T-cell (primary cell): ENCODE results near the gene PAX5. TPM values are rescaled to one million over a fixed set of nuclear protein-coding genes. Genes with fewer than 3 reads are reported as not detected.

Experiments
- ATAC-seq, 4 experiments: fragments of 200-7000 bp in 3 of 4; fragments of 150-1000 bp in 1 of 4; cut with Tn5 transposase; replicated peaks in 1 of 4; 1 replicate in 3 of 4; 2 replicates in 1 of 4; pipeline ENCODE4 v1.10.0; 2021; ENCODE audit warnings: moderate library complexity in 3 of 4, mild to moderate bottlenecking in 2 of 4, moderate number of reproducible peaks in 1 of 4
- CTCF ChIA-PET, 2 donors: fragments of 300-600 bp; sonication (Branson Sonifier 250); formaldehyde crosslinking; loops; one replicate each; lab custom pipeline; 2022; ENCODE audit warnings: antibody characterized with exemption in 2 of 2; lab: Charles Lee
- POLR2A ChIA-PET, 2 donors: fragments of 300-600 bp; sonication (Branson Sonifier 250); formaldehyde crosslinking; loops; one replicate each; lab custom pipeline; 2022; ENCODE audit warnings: antibody characterized with exemption in 2 of 2; lab: Charles Lee
- DNase-seq, 35 experiments: peaks; one replicate each; pipeline versions ENCODE4 v3.0.0 to v3.0.0-alpha.2; 2013 to 2023
- H3K27ac ChIP-seq: one replicate; pipeline ENCODE4 v1.5.1; 2013; ENCODE audit warnings: low read length
- H3K27me3 ChIP-seq, 2 experiments: replicated peaks in 1 of 2; 1 replicate in 1 of 2; 2 replicates in 1 of 2; pipeline versions ENCODE4 v1.6.1 to v1.7.0; 2013; ENCODE audit warnings: low read length in 1 of 2, mixed read lengths in 1 of 2; ENCODE audit not compliant: control insufficient read depth in 2 of 2, insufficient read depth in 2 of 2; ENCODE audit errors: extremely low read depth in 1 of 2
- H3K36me3 ChIP-seq, 2 donors: 1 replicate in 1 of 2; 2 replicates in 1 of 2; pipeline versions ENCODE4 v1.6.1 to v1.7.0; 2013; ENCODE audit warnings: low read length in 1 of 2; ENCODE audit not compliant: control insufficient read depth in 2 of 2, insufficient read depth in 1 of 2; ENCODE audit errors: extremely low read depth in 1 of 2
- H3K4me1 ChIP-seq, 2 experiments: 1 replicate in 1 of 2; 2 replicates in 1 of 2; pipeline versions ENCODE4 v1.6.1 to v1.7.0; 2013; ENCODE audit warnings: low read length in 2 of 2, mixed read lengths in 1 of 2; ENCODE audit not compliant: insufficient read depth in 2 of 2, control insufficient read depth in 1 of 2; ENCODE audit errors: extremely low read depth in 1 of 2
- H3K4me3 ChIP-seq, 2 donors: 1 replicate in 1 of 2; 2 replicates in 1 of 2; pipeline versions ENCODE4 v1.5.1 to v1.7.0; 2013; ENCODE audit warnings: mild to moderate bottlenecking in 2 of 2, low read length in 1 of 2, moderate library complexity in 1 of 2; ENCODE audit not compliant: control insufficient read depth in 1 of 2; ENCODE audit errors: extremely low read depth in 1 of 2
- H3K9me3 ChIP-seq: 2 replicates; pipeline ENCODE4 v1.7.0; 2013
- H3K27ac Mint-ChIP-seq, 2 donors: one replicate each; pipeline ENCODE4 v1.8.0; 2020 to 2021; ENCODE audit warnings: mild to moderate bottlenecking in 2 of 2, mixed read lengths in 2 of 2
- H3K27me3 Mint-ChIP-seq, 2 donors: one replicate each; pipeline ENCODE4 v1.8.0; 2021 to 2022; ENCODE audit warnings: mixed read lengths in 2 of 2
- H3K36me3 Mint-ChIP-seq: one replicate; pipeline ENCODE4 v1.8.0; 2021; ENCODE audit warnings: mixed read lengths
- H3K4me1 Mint-ChIP-seq, 3 donors: one replicate each; pipeline ENCODE4 v1.8.0; 2020 to 2022; ENCODE audit warnings: mixed read lengths in 3 of 3, mild to moderate bottlenecking in 1 of 3
- H3K4me3 Mint-ChIP-seq, 3 donors: one replicate each; pipeline ENCODE4 v1.8.0; 2020 to 2022; ENCODE audit warnings: mild to moderate bottlenecking in 3 of 3, mixed read lengths in 3 of 3, moderate library complexity in 3 of 3
- H3K9me3 Mint-ChIP-seq, 3 donors: one replicate each; pipeline ENCODE4 v1.8.0; 2020 to 2022; ENCODE audit warnings: mixed read lengths in 3 of 3
- WGBS: methylation state at CpG from one replicate; pipeline ENCODE4 v1.1.5; 2013; ENCODE audit warnings: missing lambda C conversion rate; ENCODE audit not compliant: insufficient coverage; 5-methylcytosine and 5-hydroxymethylcytosine counted together
- total RNA-seq, 35 experiments: library from RNA in 6 of 35; stranded (reverse) in 6 of 35; fragments of 120-200 nt in 1 of 35; gene quantifications; one replicate each; pipeline versions ENCODE4 v1.2.1 to v1.2.4 and lab custom pipeline; 2013 to 2026

Gene PAX5
- total RNA-seq, 5 donors from 2014 or later (not counting 1 experiment from before 2014, with no cell fraction given), result 1.7 to 12.4 (median 4.4) TPM

DNA sequence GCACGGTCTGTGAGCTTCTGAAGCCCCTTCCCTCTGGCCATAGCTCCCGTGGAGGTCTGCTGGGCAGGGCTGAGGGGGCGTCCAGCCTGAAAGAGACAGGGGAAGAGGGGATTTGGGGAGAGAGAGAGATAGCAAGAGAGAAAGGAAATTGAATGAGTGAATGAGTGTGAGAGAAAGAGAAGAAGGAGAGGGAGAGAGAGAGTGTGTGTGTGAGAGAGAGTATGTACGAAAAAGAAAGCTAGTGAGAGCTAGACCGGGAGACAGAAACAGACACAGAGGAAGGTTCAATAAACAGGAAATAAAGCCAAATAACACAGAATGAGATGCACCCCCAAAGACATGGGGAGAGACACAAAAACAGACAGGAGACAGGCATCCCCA lies 37.4 kb downstream of the PAX5 start:
- Histone ChIP-seq H3K4me3 (no peak overlapping the region), H3K27ac (no peak overlapping the region), H3K4me1 (peaks cover 0 to 11% of the 10 kb centered on the region in 2 experiments), H3K9me3 (no peaks in the 10 kb centered on the region), H3K36me3 (no peaks in the 10 kb centered on the region), H3K27me3 (peaks cover 4 to 61% of the 10 kb centered on the region in 2 experiments)
- 88% methylated on average over 3 of the region's 5 CpGs for WGBS
- Mint-ChIP-seq H3K27me3 (peaks cover 42 to 47% of the 10 kb centered on the region in 2 donors), H3K4me1 (peaks cover 4 to 14% (median 7%) of the 10 kb centered on the region in 3 donors), H3K4me3 (no peak overlapping the region), H3K27ac (peak overlapping the region in 1 of 2 donors; percentile 50), H3K36me3 (peaks cover 2% of the 10 kb centered on the region), H3K9me3 (peaks cover 2 to 6% (median 4%) of the 10 kb centered on the region in 3 donors)
- CTCF ChIA-PET, result interaction anchor here (0.5 to 1.6 kb wide), 3 partner anchors 333 to 936 kb away, joined by 5 to 10 read pairs (median 7); no protein-coding TSS in a partner anchor
- no peak for ATAC-seq
- no peak for DNase-seq
- POLR2A ChIA-PET, result no interaction called here

DNA sequence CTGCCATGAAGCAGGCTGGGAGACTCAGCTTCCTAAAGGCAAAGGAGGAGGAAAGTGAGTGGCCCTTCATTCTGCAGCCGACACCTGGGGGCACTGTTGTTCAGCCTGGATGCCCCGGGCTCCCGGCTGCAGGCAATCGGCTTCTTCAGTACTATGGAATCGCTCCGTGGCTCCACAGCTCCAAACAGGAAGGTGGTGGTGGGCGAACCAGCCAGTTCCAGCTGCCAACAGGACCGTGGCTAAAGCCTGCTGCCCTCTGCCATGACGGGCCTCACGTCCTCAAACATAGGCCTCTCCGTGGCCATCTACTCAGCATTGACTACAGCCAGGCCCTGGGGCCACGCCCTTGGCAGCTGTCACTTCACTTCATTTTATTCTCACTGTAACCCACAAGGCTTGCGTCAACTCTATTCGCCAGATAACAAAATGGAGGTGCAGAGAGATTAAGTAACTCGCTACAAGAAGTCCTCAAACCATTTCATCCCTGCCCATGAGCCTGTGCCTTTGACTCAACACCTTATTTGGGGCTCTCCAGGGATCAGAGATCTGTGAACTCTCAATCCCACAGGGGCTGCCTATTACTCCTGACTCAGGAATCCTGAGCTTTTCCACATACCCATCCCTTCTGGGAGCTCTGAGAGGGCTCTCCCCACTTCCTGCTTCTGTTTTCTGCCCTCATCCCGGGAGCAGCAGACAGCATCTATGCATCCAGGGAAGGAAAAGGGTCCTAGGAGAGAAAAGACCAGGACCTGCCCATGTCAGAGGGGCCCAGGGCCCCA lies 38.0 kb downstream of the PAX5 start:
- Histone ChIP-seq H3K36me3 (no peaks in the 10 kb centered on the region), H3K27me3 (peaks cover 2 to 59% of the 10 kb centered on the region in 2 experiments), H3K4me1 (peaks cover 0 to 11% of the 10 kb centered on the region in 2 experiments), H3K27ac (no peak overlapping the region), H3K9me3 (no peaks in the 10 kb centered on the region), H3K4me3 (peak overlapping the region; percentile 8 to 36)
- DNase-seq (peak in 33 of 35 experiments; percentile 13 to 68 (median 41)), ATAC-seq (peak; percentile 48 to 77 (median 64))
- Mint-ChIP-seq H3K27ac (no peak overlapping the region), H3K9me3 (peaks cover 5 to 10% (median 6%) of the 10 kb centered on the region in 3 donors), H3K27me3 (peaks cover 43 to 44% of the 10 kb centered on the region in 2 donors), H3K4me1 (peaks cover 4 to 14% (median 7%) of the 10 kb centered on the region in 3 donors), H3K36me3 (peaks cover 6% of the 10 kb centered on the region), H3K4me3 (peak overlapping the region in 2 of 3 donors; percentile 14 to 18)
- ChIA-PET POLR2A (interaction anchor here in 1 of 2 donors (0.5 kb wide), 1 partner anchor 81 kb away, joined by 3 read pairs; no protein-coding TSS in a partner anchor), CTCF (interaction anchor here (1.4 to 1.6 kb wide), 2 partner anchors 333 to 334 kb away, joined by 5 to 7 read pairs; no protein-coding TSS in a partner anchor)
- WGBS, result 25% methylated on average over 14 of the region's 16 CpGs

DNA sequence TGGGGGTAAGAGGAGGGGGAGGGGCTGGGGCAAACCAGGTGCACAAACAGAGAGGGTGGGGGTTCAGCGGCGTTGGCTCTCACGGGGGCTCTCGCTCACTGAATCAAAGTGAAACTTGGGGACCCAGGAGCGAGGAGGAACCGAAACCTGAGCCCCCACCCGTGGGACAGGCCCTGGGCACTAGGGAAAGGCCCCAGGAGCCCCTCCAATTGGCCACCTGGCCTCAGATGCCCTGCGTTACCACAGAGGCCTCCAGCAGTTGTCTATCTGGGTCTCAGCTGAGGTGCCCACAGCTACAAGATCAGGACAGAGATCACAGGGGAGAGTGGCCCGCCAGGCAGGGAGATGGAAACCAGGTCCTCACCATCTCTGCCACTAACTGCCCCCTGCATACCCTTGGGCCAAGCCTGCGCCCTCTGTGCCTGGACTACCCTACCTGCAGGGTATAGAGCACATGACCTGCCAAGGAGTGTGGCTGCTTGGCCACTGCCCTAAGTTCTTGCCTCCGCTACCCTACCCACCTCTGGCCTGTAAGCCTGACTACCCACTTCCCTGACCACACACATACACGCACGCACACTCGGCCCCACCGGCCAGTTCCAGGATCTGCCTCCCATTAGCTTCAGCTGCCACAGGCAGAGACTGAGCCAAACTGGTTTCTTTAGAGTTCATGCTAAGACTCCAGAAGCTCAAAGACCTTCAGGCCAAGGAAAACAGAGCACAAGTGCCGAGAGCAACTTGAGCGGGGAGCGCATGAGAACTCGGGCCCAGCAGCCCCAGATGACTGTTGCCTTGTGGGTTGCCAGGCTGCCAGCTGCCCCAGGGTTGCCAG lies 39.9 kb downstream of the PAX5 start:
- Histone ChIP-seq H3K27me3 (peaks cover 2 to 56% of the 10 kb centered on the region in 2 experiments), H3K4me1 (peaks cover 0 to 11% of the 10 kb centered on the region in 2 experiments), H3K4me3 (no peak overlapping the region), H3K36me3 (no peaks in the 10 kb centered on the region), H3K9me3 (no peaks in the 10 kb centered on the region), H3K27ac (no peak overlapping the region)
- WGBS, result 60% methylated on average over 18 of the region's 19 CpGs
- Mint-ChIP-seq H3K27ac (peak overlapping the region in 1 of 2 donors; percentile 41), H3K9me3 (peaks cover 13 to 21% (median 15%) of the 10 kb centered on the region in 3 donors), H3K4me1 (peaks cover 4 to 14% (median 7%) of the 10 kb centered on the region in 3 donors), H3K4me3 (no peak overlapping the region), H3K36me3 (peaks cover 16% of the 10 kb centered on the region), H3K27me3 (peaks cover 42 to 44% of the 10 kb centered on the region in 2 donors)
- CTCF ChIA-PET, result no interaction called here
- POLR2A ChIA-PET, result no interaction called here
- DNase-seq (peak in 2 of 35 experiments; percentile 4 to 34), ATAC-seq (peak in 1 of 4 experiments; percentile 24)

DNA sequence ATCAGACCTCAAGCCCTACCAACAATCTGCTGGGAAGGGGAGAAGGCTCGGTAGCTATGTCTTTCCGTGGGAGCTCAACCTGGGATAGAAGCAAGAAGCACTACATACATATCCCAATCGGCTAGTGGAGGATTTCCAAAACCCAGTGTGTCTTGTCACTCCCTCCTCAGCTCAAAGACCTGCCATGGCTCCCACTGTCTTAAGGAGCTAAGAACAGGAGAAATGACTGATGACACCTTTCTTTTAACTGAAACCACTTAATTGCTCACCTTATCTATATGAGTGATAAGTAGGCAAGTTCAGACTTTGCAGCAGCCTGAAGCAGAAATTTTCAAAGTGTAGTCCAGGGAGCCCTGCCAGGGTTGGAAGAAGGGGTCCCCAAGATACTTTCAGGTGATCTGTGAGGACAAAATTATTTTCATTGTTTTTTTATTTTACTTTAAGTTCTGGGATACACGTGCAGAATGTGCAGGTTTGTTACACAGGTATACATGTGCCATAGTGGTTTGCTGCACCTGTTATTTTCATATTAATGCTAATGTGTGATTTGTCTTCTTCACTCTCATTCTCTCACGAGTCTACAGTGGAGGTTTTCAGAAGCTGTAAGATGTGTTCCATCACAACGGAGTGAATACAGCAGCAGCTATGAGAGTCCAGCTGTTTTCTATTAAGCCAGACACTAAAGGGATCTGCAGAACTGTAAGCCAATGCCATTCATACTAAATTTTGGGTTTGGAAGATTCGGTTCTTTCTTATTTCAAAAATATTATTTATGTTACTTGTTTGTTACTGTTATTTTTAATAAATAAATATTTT lies 41.4 kb downstream of the PAX5 start:
- ChIA-PET POLR2A (no interaction called here), CTCF (interaction anchor here (0.5 to 0.9 kb wide), 4 partner anchors 81 to 337 kb away, joined by 3 to 4 read pairs (median 3); no protein-coding TSS in a partner anchor)
- WGBS, result no CpG with 5 or more reads among the region's 7 CpGs
- no peaks in the 10 kb centered on the region for H3K36me3 ChIP-seq
- H3K4me3 ChIP-seq, result no peak overlapping the region
- Mint-ChIP-seq H3K36me3 (peaks cover 16% of the 10 kb centered on the region), H3K27me3 (peaks cover 50 to 52% of the 10 kb centered on the region in 2 donors), H3K4me1 (peaks cover 5 to 15% (median 7%) of the 10 kb centered on the region in 3 donors), H3K4me3 (no peak overlapping the region), H3K9me3 (peaks cover 13 to 21% (median 15%) of the 10 kb centered on the region in 3 donors), H3K27ac (no peak overlapping the region)
- ATAC-seq (no peak), DNase-seq (no peak)
- H3K27me3 ChIP-seq, result peaks cover 5 to 68% of the 10 kb centered on the region in 2 experiments
- no peak overlapping the region for H3K27ac ChIP-seq
- H3K4me1 ChIP-seq, result peaks cover 0 to 11% of the 10 kb centered on the region in 2 experiments
- H3K9me3 ChIP-seq, result no peaks in the 10 kb centered on the region

DNA sequence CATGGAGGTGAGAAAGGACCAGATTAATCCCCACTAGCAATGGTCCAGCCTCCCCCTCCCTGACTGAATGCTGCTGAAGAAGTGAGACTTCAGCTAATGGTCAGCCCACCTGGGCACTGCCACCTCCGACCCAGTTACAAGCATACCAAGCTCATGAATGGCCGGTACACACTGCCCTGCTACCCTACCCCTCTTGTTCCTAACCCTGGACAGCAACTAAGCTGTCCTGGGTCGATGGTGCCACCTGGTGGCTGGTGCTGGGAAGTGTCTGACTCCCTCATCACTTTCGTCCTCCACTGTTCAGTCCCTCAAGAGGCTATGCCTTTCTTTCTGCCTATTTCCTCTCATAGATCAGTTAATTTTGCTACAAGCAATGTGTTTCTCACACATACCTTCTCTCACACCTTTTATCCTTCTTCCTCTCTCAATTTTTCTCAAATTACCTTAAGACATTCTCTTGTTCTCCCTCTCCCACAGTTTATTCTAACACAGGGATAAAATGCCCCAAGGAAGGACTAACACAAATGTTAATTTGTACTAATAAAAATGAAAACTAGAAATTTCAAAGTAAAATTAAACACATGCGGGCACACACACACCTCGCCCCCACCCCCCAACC lies 42.4 kb downstream of the PAX5 start:
- H3K27ac Mint-ChIP-seq, result no peak overlapping the region
- H3K27ac ChIP-seq, result no peak overlapping the region
- H3K4me3 Mint-ChIP-seq, result no peak overlapping the region
- ATAC-seq (no peak), DNase-seq (peak in 2 of 35 experiments; percentile 4 to 22)
- H3K4me3 ChIP-seq, result peak overlapping the region in 1 of 2 donors; percentile 35
- H3K4me1 ChIP-seq, result peaks cover 0 to 14% of the 10 kb centered on the region in 2 experiments
- H3K27me3 ChIP-seq, result peaks cover 9 to 72% of the 10 kb centered on the region in 2 experiments
- H3K27me3 Mint-ChIP-seq, result peaks cover 57 to 63% of the 10 kb centered on the region in 2 donors
- H3K9me3 Mint-ChIP-seq, result peaks cover 13 to 21% (median 15%) of the 10 kb centered on the region in 3 donors
- peaks cover 10 to 23% (median 15%) of the 10 kb centered on the region in 3 donors for H3K4me1 Mint-ChIP-seq
- no peaks in the 10 kb centered on the region for H3K36me3 ChIP-seq
- H3K9me3 ChIP-seq, result no peaks in the 10 kb centered on the region
- WGBS, result 27% methylated on average over 5 of the region's 6 CpGs
- CTCF ChIA-PET, result interaction anchor here (0.6 kb wide), 2 partner anchors 80 to 160 kb away, joined by 3 read pairs; no protein-coding TSS in a partner anchor
- POLR2A ChIA-PET, result interaction anchor here in 1 of 2 donors (0.7 kb wide), 1 partner anchor 254 kb away, joined by 3 read pairs; no protein-coding TSS in a partner anchor
- peaks cover 16% of the 10 kb centered on the region for H3K36me3 Mint-ChIP-seq
